ENCODE measurements around the gene FGL2.

DNA sequence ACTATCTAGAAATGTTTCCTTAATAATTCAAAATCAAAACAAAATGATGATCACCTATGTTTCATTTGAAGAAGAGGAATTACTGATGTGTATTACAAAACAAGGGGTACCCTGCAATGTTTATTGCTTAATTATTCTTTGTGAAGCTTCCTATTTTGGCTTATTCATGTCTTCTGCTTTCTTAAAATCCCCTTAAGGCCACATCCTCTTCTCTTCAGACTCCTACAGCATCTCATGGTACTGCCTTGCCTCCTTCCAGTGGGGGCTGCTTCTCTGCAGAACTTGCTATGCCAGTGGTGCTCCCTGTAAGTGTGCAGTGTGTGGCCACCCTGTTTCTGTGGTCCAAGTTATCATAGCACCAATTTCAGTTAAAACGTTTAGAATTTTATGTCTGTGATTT, 42.2 kb downstream of the FGL2 start:
- no peak for TF ChIP-seq POLR2A (IDR thresholded peaks at IDR 0.05; ENCODE audit: low read length)
- no peak for TF ChIP-seq CTCF (IDR thresholded peaks at IDR 0.05)
- TF ChIP-seq MYC (IDR thresholded peaks at IDR 0.05; ENCODE audit: borderline replicate concordance, low read length) = no peak
- no peak for TF ChIP-seq CHD2 (IDR thresholded peaks at IDR 0.05; ENCODE audit: low read length, partially characterized antibody)
- no peak for TF ChIP-seq ELK1 (IDR thresholded peaks at IDR 0.05; ENCODE audit: low read depth, low read length)

Data from A549 (cell line).